GM23338 (cell line): ENCODE measurements around the gene PRKACA. TPM values are rescaled to one million over a fixed set of nuclear protein-coding genes. Genes with fewer than 3 reads are reported as not detected.

ENCODE experiments used
- ATAC-seq: fragments of 200-7000 bp; cut with Tn5 transposase; 3 replicates; pipeline ENCODE4 v1.9.1; 2020
- DNase-seq: peaks from one replicate; pipeline ENCODE4 v3.0.0-alpha.2; 2015; ENCODE audit warnings: low spot score
- H2AFZ ChIP-seq: fragments of 200-600 bp; sonication (generic); 2 replicates; pipeline ENCODE4 v1.8.0; 2016; ENCODE audit warnings: antibody characterized with exemption, mild to moderate bottlenecking, moderate library complexity
- H3F3A ChIP-seq: fragments of 200-600 bp; sonication (generic); replicated peaks from 2 replicates; pipeline ENCODE4 v1.8.0; 2017; ENCODE audit warnings: antibody characterized with exemption, mixed run types, low read depth
- H3K27ac ChIP-seq: fragments of 200-600 bp; sonication (generic); 2 replicates; pipeline ENCODE4 v1.6.1; 2016; ENCODE audit warnings: low read depth
- H3K27me3 ChIP-seq: fragments of 200-600 bp; sonication (generic); 2 replicates; pipeline ENCODE4 v1.8.0; 2016; ENCODE audit warnings: mild to moderate bottlenecking, mixed run types, moderate library complexity; ENCODE audit not compliant: insufficient read depth
- H3K36me3 ChIP-seq: fragments of 200-600 bp; sonication (generic); 2 replicates; pipeline ENCODE4 v1.8.0; 2016; ENCODE audit warnings: mild to moderate bottlenecking; ENCODE audit not compliant: insufficient read depth
- H3K4me1 ChIP-seq: fragments of 200-600 bp; sonication (generic); 2 replicates; pipeline ENCODE4 v1.8.0; 2016; ENCODE audit warnings: mild to moderate bottlenecking, moderate library complexity; ENCODE audit not compliant: insufficient read depth
- H3K4me2 ChIP-seq: fragments of 200-600 bp; sonication (generic); 2 replicates; pipeline ENCODE4 v1.7.1; 2017; ENCODE audit warnings: mixed run types
- H3K4me3 ChIP-seq: fragments of 200-600 bp; sonication (generic); 2 replicates; pipeline ENCODE4 v1.6.1; 2016; ENCODE audit warnings: mixed run types
- H3K79me2 ChIP-seq: fragments of 200-600 bp; sonication (generic); replicated peaks from 2 replicates; pipeline ENCODE4 v1.8.0; 2017; ENCODE audit warnings: mild to moderate bottlenecking; ENCODE audit not compliant: insufficient read depth
- H3K9me2 ChIP-seq: fragments of 200-600 bp; sonication (generic); 2 replicates; pipeline ENCODE4 v1.8.0; 2017; ENCODE audit not compliant: insufficient read depth
- H4K20me1 ChIP-seq: fragments of 200-600 bp; sonication (generic); replicated peaks from 2 replicates; pipeline ENCODE4 v1.8.0; 2017; ENCODE audit warnings: mild to moderate bottlenecking; ENCODE audit not compliant: insufficient read depth
- H3K27ac Mint-ChIP-seq: 2 replicates; pipeline ENCODE4 v1.8.0; 2020; ENCODE audit warnings: inconsistent platforms, mild to moderate bottlenecking, moderate library complexity, mixed read lengths
- H3K27me3 Mint-ChIP-seq: 3 replicates; pipeline ENCODE4 v1.8.0; 2022; ENCODE audit warnings: low read depth, mild to moderate bottlenecking, moderate library complexity, mixed read lengths, inconsistent platforms; ENCODE audit not compliant: insufficient read depth, poor library complexity
- H3K36me3 Mint-ChIP-seq: 3 replicates; pipeline ENCODE4 v1.8.0; 2021; ENCODE audit warnings: low read depth, mild to moderate bottlenecking, inconsistent platforms, moderate library complexity, mixed read lengths
- H3K4me1 Mint-ChIP-seq: 3 replicates; pipeline ENCODE4 v1.8.0; 2020; ENCODE audit warnings: mild to moderate bottlenecking, inconsistent platforms, mixed read lengths
- H3K4me3 Mint-ChIP-seq: 3 replicates; pipeline ENCODE4 v1.8.0; 2021; ENCODE audit warnings: moderate library complexity, mild to moderate bottlenecking, inconsistent platforms, mixed read lengths
- H3K9me3 Mint-ChIP-seq: 3 replicates; pipeline ENCODE4 v1.8.0; 2020; ENCODE audit warnings: moderate library complexity, mild to moderate bottlenecking, inconsistent platforms, mixed read lengths
- CREB1 ChIP-seq: fragments of 250-450 bp; sonication (Bioruptor Pico); IDR thresholded peaks from 2 replicates; pipeline ENCODE4 v1.5.0; 2020; ENCODE audit warnings: low read depth, mild to moderate bottlenecking, moderate library complexity
- CTCF ChIP-seq, 2 experiments: fragments of 200-600 bp in 1 of 2; sonication (generic) in 1 of 2; conservative IDR thresholded peaks; 2 replicates each; pipeline versions ENCODE4 v1.5.1 to v1.6.1; 2016 to 2017; ENCODE audit warnings: antibody characterized with exemption in 2 of 2, low read depth in 2 of 2, mild to moderate bottlenecking in 2 of 2, moderate library complexity in 1 of 2
- EZH2 ChIP-seq: fragments of 200-600 bp; sonication (generic); IDR thresholded peaks from one replicate; pipeline ENCODE4 v1.8.0; 2017; ENCODE audit warnings: antibody characterized with exemption, mild to moderate bottlenecking, low read depth; ENCODE audit not compliant: unreplicated experiment
- JUNB ChIP-seq: IDR thresholded peaks from one replicate; pipeline ENCODE4 v1.6.1; 2016; ENCODE audit warnings: antibody characterized with exemption; ENCODE audit not compliant: unreplicated experiment
- NANOG ChIP-seq: IDR thresholded peaks from 2 replicates; pipeline ENCODE4 v1.6.1; 2016; ENCODE audit warnings: antibody characterized with exemption, borderline replicate concordance
- POLR2AphosphoS5 ChIP-seq: IDR thresholded peaks from 2 replicates; pipeline ENCODE4 v1.6.1; 2016; ENCODE audit warnings: antibody characterized with exemption, low read depth
- REST ChIP-seq: IDR thresholded peaks from one replicate; pipeline ENCODE4 v1.6.1; 2018; ENCODE audit warnings: antibody characterized with exemption; ENCODE audit not compliant: unreplicated experiment
- STAT1 ChIP-seq: IDR thresholded peaks from one replicate; pipeline ENCODE4 v1.6.1; 2016; ENCODE audit warnings: antibody characterized with exemption; ENCODE audit not compliant: unreplicated experiment
- ZNF114 ChIP-seq: fragments of 250-450 bp; sonication (Bioruptor Pico); IDR thresholded peaks from 2 replicates; pipeline ENCODE4 v1.5.0; 2020; ENCODE audit warnings: mild to moderate bottlenecking, moderate library complexity
- polyA plus RNA-seq: library from polyadenylated mRNA; unstranded; fragments of >200 nt; fragmentation: Nextera tagmentation; extraction: Ambion mirVana; gene quantifications from 2 replicates; pipeline ENCODE4 v1.2.1, GENCODE V29; 2016
- total RNA-seq: library from RNA; depleted of rRNA; stranded (reverse); fragments of >200 nt; shearing (Covaris generic); gene quantifications from 2 replicates; pipeline ENCODE4 v1.2.3, GENCODE V29; 2014
- TF ChIP-seq, protein P1 (sequence below): IDR thresholded peaks from 2 replicates; pipeline ENCODE4 v1.6.1; 2016; ENCODE audit warnings: antibody characterized with exemption

PRKACA gene
- total and polyA plus RNA-seq, 2 experiments from 2014 or later, result 13.0 to 31.3 TPM

GRCh38 chr19:14142262-14143190 lies 25.0 kb upstream of the PRKACA start (continued):
- TF ChIP-seq REST, result no peak
- TF ChIP-seq ZNF114 (CRISPR knock-in tag), result no peak
- no peak for TF ChIP-seq CTCF (conservative IDR thresholded peaks at IDR 0.05; ENCODE audit: low read depth in 2 of 2)

- H3K4me3 ChIP-seq, result no peak overlapping the region
- H3K27me3 ChIP-seq, result no peaks in the 10 kb centered on the region
- peaks cover 2% of the 10 kb centered on the region; the same call in 1 of the 3 replicates for H3K9me3 Mint-ChIP-seq
- DNase-seq, result no peak
- H3K4me2 ChIP-seq, result no peak overlapping the region
- no peak overlapping the region for H2AFZ ChIP-seq
- peaks cover 8% of the 10 kb centered on the region; the same call in 1 of the 2 replicates for H3K4me1 ChIP-seq
- no peaks in the 10 kb centered on the region for H3K9me2 ChIP-seq
- peaks cover 6% of the 10 kb centered on the region for H4K20me1 ChIP-seq
- H3K27ac Mint-ChIP-seq, result no peak overlapping the region
- TF ChIP-seq NANOG (no peak), CTCF (conservative IDR thresholded peaks at IDR 0.05; ENCODE audit: low read depth in 2 of 2) (no peak), POLR2AphosphoS5 (no peak), EZH2 (no peak), ZNF114 (CRISPR knock-in tag) (no peak), STAT1 (no peak), JUNB (no peak), CREB1 (CRISPR knock-in tag) (no peak)
- TF ChIP-seq, protein P1, sequence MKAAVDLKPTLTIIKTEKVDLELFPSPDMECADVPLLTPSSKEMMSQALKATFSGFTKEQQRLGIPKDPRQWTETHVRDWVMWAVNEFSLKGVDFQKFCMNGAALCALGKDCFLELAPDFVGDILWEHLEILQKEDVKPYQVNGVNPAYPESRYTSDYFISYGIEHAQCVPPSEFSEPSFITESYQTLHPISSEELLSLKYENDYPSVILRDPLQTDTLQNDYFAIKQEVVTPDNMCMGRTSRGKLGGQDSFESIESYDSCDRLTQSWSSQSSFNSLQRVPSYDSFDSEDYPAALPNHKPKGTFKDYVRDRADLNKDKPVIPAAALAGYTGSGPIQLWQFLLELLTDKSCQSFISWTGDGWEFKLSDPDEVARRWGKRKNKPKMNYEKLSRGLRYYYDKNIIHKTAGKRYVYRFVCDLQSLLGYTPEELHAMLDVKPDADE, result no peak
- no peak overlapping the region for H3K4me3 Mint-ChIP-seq
- no peaks in the 10 kb centered on the region for H3K36me3 ChIP-seq
- H3K4me1 Mint-ChIP-seq, result peaks cover 10% of the 10 kb centered on the region; the same call in 2 of the 3 replicates
- H3K36me3 Mint-ChIP-seq, result no peaks in the 10 kb centered on the region
- H3K27ac ChIP-seq, result no peak overlapping the region
- H3K79me2 ChIP-seq, result no peaks in the 10 kb centered on the region
- H3K27me3 Mint-ChIP-seq, result peaks cover 4% of the 10 kb centered on the region
- no peak for ATAC-seq
- peaks cover 6% of the 10 kb centered on the region; the same call in 1 of the 2 replicates for H3F3A ChIP-seq
These were observed 23.5 kb upstream of the PRKACA start for GRCh38 chr19:14141041-14141440.
